SU-DHL-6 (cell line): ENCODE data around the gene VGLL3.
"Not testable (repeated sequence)": the region's sequence is repeated elsewhere in the genome, so short reads cannot be mapped to it uniquely, and the experiment has no call there.

Source experiments
- EZH2phosphoT487 ChIP-seq: fragments of 200-600 bp; sonication (generic), shearing (Covaris generic); conservative IDR thresholded peaks from 2 replicates; pipeline ENCODE4 v1.6.1; 2018; ENCODE audit warnings: mild to moderate bottlenecking, antibody characterized with exemption, low read length, moderate library complexity, mixed read lengths
- TF ChIP-seq, protein P1 (sequence below): fragments of 200-600 bp; sonication (generic); IDR thresholded peaks from one replicate; pipeline ENCODE4 v1.5.1; 2017; ENCODE audit warnings: antibody characterized with exemption, mild to moderate bottlenecking, low read length, moderate library complexity; ENCODE audit not compliant: insufficient read depth, poor library complexity, severe bottlenecking

DNA sequence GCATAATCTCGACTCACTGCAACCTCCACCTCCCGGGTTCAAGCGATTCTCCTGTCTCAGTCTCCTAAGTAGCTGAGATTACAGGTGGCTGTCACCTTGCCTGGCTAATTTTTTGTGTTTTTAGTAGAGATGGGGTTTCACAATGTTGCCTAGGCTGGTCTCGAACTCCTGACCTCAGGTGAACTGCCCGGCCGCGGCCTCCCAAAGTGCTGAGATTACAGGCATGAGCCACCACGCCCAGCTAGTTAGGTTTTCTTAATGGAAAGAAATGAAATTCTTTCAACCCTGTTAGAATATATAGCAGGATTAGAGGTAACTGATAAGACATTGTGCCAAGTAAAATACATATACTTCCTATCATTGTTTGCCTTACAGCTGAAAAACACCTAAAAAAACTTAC, 16.8 kb downstream of the VGLL3 start:
- TF ChIP-seq, protein P1, sequence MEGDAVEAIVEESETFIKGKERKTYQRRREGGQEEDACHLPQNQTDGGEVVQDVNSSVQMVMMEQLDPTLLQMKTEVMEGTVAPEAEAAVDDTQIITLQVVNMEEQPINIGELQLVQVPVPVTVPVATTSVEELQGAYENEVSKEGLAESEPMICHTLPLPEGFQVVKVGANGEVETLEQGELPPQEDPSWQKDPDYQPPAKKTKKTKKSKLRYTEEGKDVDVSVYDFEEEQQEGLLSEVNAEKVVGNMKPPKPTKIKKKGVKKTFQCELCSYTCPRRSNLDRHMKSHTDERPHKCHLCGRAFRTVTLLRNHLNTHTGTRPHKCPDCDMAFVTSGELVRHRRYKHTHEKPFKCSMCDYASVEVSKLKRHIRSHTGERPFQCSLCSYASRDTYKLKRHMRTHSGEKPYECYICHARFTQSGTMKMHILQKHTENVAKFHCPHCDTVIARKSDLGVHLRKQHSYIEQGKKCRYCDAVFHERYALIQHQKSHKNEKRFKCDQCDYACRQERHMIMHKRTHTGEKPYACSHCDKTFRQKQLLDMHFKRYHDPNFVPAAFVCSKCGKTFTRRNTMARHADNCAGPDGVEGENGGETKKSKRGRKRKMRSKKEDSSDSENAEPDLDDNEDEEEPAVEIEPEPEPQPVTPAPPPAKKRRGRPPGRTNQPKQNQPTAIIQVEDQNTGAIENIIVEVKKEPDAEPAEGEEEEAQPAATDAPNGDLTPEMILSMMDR = not testable (repeated sequence)
- not testable (repeated sequence) for TF ChIP-seq EZH2phosphoT487
